GM18508 (cell line): ENCODE data around the gene DHRS9.
A peak's percentile ranks its signal among the peaks of the same experiment; 100 is the strongest.
"Not testable (repeated sequence)": the region's sequence is repeated elsewhere in the genome, so short reads cannot be mapped to it uniquely, and the experiment has no call there.

ENCODE experiments used
- ATAC-seq: cut with Tn5 transposase; IDR thresholded peaks from one replicate; pipeline ENCODE4 v1.9.1; 2021; ENCODE audit warnings: moderate number of reproducible peaks; ENCODE audit not compliant: insufficient read depth, unreplicated experiment

The DHRS9 gene

DNA sequence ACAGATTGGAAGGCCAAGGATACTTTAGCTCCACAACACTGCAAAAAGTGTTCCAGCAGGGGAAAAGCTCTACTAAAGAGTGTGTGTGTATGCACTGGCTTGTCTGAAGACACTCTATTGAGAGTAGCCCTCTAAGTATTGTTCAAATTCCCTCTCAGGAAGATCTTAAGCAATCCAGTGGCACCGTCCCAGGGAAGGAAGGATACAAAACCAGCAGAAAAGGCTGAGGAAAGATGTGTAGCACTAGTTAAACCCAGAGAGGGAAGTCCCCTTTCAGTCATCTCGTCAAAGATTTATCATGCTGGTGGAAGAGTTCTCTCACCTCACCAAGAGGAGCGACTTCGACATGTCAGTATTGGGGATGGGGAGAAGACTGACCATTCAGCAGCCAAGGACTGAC is 50.5 kb downstream of the DHRS9 start:
- ATAC-seq, result no peak

DNA sequence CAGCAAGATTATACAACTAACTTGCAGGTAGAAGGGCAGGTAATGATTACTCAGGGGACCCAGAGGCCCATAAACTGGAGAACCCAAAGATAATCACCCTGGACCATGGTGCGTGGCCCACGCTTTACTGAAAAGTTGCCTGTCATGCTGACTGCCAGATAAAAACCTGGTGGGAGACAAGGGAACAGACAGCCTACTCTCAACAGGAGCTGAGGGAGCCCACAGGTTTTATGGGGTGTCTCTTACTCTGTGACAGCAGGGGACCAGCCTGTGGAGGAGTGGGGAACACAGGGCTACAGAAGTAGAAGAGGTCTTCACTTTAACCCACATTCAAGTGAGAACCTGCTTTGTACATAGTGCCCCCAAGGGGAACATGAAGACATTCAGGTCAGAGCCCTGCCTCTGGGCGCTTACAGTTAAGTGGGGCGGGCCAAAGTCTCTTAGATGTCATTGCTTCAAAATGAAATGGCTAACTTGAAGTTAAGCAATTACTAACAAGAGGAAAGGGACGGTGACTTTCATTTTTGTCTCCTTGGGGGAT is 60.4 kb downstream of the DHRS9 start:
- ATAC-seq, result no peak

- ATAC-seq, result peak; percentile 75
Observed at GRCh38 chr2:169131587-169132512, 62.5 kb downstream of the DHRS9 start.

DNA sequence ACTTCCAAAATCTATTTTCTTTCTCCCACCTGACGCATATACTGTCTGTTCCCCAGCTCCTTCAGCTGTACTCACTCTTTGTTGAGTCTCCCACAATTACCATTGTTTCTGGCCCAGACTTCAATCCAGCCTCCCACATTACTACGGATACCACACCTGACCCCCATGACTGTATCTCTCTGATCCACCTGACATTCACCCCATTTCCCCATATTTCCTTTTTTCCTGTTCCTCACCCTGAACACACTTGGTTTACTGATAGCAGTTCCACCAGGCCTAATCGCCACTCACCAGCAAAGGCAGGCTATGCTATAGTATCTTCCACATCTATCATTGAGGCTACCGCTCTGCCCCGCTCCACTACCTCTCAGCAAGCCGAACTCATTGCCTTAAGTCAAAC is 64.9 kb downstream of the DHRS9 start:
- ATAC-seq, result not testable (repeated sequence)

DNA sequence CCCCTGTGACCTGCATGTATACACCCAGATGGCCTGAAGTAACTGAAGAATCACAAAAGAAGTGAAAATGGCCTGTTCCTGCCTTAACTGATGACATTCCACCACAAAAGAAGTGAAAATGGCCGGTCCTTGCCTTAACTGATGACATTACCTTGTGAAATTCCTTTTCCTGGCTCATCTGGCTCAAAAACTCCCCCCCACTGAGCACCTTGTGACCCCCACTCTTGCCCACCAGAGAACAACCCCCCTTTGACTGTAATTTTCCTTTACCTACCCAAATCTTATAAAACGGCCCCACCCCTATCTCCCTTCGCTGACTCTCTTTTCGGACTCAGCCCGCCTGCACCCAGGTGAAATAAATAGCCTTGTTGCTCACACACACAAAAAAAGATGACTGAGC is 67.1 kb downstream of the DHRS9 start:
- ATAC-seq, result not testable (repeated sequence)

GRCh38 chr2:169136885-169137534 is 67.6 kb downstream of the DHRS9 start:
- ATAC-seq, result no peak

DNA sequence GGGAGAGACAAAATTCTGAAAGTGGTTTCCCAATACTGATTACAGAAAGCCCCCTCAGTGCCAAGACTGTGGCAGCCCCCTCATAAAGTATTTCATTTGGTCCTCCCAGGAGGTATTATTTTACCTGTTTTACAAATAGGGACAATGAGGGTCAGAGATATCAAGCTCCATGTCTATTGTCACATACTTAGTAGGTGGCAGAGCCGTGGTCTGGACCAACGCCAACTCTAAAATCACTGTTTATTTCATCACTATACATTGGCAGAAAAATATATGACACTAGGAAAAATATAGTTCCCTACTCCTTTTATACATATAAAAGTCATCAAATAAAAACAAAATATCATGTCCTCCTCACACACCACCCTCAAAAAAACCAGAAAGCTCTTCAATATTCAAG is 68.6 kb downstream of the DHRS9 start:
- no peak for ATAC-seq

DNA sequence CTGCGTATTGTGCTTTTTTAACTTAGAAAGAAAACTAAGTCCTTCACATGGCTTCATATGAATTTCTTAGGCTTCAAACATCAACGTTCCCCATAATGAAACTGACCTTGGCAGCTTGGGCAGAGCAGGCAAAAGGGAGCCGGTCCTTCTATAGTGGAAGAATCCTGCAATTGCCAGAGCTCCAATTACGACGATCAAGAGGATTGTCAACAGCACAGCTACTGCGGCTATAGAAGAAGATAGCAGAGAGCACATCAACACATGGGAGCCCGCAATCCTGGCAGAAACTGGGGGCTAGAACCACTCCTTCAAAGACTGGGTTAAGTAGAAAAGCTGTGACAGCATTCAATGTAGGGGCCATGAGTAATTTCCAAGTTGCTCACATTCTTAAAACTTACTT is 69.8 kb downstream of the DHRS9 start:
- no peak for ATAC-seq

DNA sequence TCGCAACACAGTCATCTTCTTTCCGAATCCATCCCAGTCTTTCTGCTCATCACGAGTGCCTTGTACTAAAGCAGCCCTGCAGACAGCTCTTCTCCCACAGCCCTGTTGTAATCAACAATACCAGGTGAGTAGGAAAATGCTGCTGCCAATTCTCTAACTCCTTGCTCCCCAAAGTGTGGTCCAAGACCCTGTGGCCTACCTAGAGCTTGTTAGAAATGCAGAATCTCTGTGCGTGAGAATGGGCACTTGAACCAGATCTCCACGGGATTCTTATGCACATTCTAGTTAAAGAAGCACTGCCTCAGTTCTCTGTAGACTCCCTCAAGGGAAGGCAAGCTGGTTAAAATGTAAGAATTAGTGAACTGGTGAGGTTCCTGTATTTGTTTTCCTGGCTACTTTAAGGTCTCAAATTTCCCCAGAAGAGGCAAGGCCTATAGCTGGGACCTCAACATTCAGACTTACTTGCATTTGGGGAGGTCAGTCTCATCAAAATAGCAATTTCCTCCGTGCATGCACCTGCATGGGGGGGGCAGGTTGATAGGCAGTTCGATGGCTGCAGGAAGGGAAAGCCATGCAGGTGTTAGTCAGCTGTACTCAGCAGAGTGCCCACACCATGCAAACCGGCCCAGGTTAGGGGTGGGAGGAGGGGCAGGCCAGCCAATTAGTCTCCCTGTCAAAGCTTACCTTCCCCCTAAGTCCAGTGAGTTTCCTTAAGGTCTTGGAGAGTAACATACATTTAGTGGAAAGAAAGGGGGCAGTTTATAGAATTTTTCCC is 70.8 kb downstream of the DHRS9 start:
- no peak for ATAC-seq

GRCh38 chr2:169141713-169142352 is 72.5 kb downstream of the DHRS9 start:
- ATAC-seq, result no peak

DNA sequence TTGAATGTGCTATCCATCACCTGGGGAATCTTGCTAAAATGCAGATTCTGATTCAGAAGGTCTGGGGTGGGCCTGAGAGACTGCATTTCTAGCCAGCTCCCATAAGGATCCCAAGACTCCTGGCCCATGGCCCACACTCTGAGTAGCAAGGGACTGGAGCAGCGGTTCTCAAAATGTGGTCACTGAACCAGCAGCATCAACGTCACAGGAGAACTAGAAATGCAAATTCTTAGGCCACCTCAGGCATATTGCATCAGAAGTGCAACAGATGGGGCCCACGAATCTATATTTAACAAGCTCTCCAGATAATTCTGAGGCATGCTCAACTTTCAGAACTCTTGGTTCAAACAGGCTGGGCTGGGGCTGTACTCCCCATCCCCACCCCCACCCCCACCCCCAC is 74.6 kb downstream of the DHRS9 start:
- no peak for ATAC-seq
